AML-193 (cell line): ENCODE data around the gene SPNS2.

Experiments
- DNase-seq, 2 experiments: peaks; one replicate each; lab custom pipeline; 2025; lab: John Stamatoyannopoulos, UW

The SPNS2 gene

DNA sequence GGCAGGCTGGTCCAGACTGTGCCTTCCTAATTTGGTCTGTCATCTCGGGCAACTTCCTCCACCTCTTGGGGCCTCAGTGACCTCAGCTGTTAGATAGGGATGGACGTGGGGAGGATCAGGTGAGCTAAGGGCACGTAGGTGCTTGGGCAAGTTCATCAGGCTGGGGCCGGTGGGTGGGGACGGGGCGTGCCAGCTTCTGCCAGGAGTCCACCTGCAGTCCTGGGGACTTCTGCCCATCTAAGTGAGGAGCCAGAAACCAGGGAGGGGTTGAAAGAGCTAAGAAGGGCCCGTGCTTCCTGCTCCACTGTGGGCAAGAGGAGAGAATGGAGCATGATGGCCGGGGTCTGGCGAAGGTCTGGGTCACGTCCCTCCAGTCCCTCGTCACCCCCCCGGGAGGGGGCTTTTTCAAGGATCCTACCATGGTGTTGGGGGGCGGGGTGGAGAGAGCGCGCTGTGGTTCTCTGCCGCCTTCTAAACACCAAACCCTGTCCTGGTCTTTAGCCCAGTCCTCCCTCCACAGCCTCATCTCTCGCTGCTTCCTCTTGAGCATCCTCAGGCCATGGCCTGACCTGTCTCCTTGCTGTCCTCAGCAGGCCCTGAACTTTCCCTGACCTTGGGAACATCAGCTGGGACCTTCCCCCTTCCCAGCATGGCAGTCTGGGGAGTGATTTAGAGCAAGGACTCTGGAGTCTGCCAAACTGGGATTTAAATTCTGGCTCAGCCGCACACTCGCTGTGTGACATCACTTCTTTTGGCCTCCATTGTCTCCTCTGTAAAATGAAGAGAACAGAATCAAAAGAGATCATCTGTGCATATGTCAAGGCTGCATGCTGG, 21.6 kb downstream of the SPNS2 start:
- DNase-seq: no peak

- no peak for DNase-seq
These were observed 22.4 kb downstream of the SPNS2 start for GRCh38 chr17:4520894-4521600.

- no peak for DNase-seq
These were observed 24.0 kb downstream of the SPNS2 start for GRCh38 chr17:4522661-4523060.

- no peak for DNase-seq
These were observed 25.3 kb downstream of the SPNS2 start for GRCh38 chr17:4523946-4524345.

DNA sequence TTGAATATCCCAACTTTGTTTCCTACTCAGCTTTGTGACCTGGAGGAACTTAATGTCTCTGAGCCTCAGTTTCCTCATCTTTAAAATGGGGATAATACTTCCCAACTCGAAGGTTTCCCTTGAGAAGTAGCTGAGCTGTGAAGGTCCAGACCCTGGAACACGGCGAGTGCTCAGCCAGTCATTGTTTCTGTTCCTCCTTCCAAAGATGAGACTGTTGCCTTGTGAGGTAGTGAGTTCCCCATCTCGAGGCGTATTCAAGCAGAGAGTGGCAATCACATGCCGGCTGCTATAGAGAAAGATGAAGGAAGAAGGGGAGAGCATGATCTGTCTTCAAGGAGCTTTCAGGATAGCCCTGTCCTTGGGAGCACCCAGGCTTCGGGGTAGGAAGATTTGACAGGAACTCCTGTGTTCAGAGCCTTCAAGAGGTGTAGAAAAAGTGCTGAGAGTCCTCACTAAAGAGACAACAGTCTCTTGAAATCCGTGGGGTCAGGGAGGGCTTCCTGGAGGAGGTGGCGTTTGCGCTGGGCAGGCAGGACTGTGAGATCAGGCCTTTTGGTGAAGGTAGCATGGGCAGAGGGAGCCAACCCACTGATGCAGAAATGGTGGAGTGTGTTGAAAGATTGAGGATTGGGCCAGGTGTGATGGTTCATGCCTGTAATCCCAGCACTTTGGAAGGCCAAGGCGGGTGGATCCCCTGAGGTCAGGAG, 27.2 kb downstream of the SPNS2 start:
- DNase-seq: no peak

DNA sequence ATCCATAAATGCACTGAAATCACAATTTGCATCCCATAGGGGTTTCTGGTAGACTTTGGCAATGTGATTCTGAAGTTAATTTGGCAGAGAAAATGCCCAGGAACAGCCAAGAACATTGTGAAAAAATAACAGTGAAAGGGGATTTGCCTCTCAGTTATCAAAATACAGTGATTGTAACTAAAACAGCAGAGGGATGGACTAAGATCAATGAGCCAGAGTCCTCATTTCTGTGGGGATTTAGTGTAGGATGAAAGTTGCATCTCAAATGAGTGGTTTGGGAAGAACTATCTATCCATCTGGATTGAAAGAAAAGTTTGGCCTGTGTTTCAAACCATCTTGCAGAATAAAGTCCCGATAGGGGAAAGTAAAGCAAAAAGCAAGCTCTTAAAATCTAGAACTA, 28.5 kb downstream of the SPNS2 start:
- DNase-seq: no peak

GRCh38 chr17:4527566-4528125, 29.0 kb downstream of the SPNS2 start:
- DNase-seq: no peak

DNA sequence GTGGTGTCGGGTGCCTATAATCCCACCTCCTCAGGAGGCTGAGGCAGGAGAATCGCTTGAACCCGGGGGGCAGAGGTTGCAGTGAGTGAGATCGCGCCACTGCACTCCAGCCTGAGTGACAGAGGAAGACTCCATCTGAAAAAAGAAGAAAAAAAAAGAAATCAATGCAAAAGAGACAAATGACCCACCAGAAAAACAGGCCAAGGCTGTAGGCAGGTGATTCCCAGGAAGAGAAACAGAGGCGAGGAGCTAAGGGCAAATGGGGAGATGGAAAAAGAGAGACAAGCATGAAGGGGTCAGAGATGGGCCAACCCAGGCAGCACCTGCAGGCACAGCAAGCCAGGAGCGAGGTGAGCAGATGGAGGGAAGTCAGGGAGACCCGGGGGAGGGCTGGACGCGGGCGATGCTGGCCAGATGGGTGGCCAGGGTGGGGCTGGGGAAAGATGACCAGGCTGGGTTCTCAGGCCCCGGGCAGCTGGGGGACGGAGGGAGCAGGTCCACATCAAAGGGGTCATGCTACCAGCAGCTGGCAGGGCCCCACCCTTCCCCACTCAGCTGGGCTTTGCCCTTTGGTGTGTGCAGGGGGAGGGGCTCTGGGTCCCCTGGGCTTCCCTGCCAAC, 31.0 kb downstream of the SPNS2 start:
- no peak for DNase-seq

- no peak for DNase-seq
These were observed 32.4 kb downstream of the SPNS2 start for GRCh38 chr17:4530799-4531730.

- DNase-seq: no peak
These were observed 33.5 kb downstream of the SPNS2 start for GRCh38 chr17:4531988-4532736.

DNA sequence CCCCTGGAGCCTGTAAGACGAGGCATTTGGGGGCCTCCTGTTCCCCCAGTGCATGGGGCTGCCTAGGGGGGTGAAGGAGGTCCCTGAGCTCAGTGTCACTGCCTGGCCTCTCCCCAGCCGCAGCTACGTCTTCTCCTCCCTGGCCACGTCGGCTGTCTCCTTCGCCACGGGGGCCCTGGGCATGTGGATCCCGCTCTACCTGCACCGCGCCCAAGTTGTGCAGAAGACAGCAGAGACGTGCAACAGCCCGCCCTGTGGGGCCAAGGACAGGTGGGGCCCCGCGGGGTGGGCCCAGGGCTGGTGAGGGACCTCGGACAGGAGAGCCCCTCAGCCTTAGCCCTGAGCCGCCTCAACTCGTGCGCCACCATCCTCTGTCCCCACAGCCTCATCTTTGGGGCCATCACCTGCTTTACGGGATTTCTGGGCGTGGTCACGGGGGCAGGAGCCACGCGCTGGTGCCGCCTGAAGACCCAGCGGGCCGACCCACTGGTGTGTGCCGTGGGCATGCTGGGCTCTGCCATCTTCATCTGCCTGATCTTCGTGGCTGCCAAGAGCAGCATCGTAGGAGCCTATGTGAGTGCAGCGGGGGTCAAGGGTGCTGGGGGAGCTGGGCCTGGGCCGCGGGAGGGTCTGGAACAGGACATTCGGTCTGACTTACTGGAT, 34.3 kb downstream of the SPNS2 start:
- DNase-seq: no peak

DNA sequence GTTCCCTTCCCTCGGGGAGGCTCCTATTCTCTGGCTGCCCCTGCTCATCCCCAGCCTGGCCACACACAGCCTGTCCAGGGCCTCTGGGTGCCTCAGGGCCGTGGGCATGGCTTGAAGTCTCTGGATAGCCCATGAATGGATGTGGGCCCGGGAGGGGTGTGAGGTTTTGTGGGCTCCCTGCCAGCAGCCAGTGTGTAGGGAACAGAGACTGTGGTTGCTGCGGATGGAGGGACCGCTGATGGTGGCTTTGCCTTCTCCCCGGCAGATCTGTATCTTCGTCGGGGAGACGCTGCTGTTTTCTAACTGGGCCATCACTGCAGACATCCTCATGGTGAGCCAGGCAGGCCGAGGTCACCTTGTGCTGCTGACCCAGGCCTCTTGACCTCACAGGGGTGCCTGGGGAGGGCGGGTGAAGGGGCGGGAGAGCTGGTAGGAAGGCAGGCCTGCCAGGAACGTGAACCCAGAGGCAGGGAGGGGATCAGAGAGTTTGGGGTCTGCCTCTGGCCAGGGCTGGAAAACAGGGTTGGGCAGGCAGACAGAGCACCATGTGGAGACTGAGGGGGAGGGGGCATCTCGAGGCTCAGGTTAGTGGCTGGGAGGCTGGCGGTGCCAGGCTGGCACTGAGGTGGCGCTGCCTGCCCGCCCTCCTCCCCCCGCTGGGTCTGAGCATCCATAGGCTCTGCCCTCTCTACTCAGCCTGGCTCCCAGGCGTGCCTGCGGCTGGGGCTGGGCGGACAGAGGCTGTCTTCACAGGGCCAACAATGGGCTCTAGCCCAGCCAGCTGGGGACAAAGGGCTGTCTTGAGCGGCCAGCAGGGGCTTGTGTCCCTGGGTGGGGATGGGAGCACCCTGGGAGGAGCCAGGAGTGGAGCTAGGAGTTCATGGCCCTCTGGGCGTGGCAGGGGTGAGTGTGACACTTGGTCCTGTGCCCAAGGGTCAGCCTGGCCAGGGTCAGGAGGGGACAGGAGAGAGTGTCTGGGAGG, 35.1 kb downstream of the SPNS2 start:
- no peak for DNase-seq

DNA sequence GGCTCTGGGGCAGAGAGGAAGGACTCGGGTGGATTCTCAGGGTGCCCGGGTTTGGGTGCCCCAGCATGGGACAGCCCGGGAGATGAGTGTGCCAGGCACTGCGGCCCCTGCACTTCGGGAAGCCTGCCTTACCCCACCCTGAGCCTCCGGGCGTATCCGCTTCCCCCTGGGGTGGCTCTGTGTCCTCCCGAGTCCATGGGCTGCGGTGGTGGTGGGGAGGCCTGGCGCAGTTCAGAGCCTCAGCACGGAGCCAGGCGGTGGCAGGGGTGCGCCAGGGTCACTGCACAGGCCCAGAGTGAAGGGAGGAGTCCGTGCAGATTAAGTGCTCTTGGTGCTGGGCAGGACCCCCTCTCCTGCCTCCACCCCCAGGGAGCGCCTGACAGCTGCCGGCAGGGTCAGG, 35.8 kb downstream of the SPNS2 start:
- DNase-seq: no peak

GRCh38 chr17:4534928-4535666, 36.4 kb downstream of the SPNS2 start:
- no peak for DNase-seq

- DNase-seq: no peak
These were observed 37.1 kb downstream of the SPNS2 start for GRCh38 chr17:4535667-4536258.

- DNase-seq: no peak
These were observed 37.6 kb downstream of the SPNS2 start for GRCh38 chr17:4536259-4536741.

DNA sequence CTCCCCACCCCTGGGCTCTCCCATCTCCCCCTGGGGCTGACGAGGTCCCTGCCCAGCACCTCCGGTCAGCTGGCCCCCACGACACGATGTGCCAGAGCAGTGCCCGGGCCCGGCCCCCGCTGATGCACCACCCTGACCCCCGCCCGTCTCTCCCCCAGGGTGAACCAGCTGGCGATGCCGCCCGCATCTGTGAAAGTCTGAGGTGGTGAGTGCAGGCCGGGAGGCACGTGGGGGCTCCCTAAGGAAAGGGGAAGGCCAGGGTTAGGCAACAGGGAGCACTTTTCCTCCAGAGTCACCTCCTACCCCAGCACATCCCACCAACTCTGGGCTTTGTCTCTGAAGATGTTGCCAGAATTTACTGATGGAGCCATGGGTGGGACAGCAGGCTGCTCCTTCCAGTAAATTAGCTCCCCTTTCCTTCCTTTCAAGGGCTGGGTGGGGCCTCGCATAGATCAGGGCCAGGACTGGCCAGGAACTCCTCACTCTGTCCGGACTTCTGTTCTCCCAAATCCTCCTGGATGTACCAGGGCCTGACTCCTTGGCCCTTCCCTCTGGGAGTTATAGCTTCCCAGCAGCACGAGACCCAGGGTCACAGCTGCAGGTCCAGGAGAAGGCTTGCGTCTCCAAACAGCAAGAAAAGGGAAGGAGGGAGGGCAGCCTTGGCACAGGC, 38.2 kb downstream of the SPNS2 start:
- DNase-seq: no peak
